DND-41 (cell line): Measurements from ENCODE around the gene RBFA.

Experiments
- ATAC-seq: fragments of 200-7000 bp; cut with Tn5 transposase; 3 replicates; pipeline ENCODE4 v1.9.1; 2021; ENCODE audit warnings: low read depth; ENCODE audit not compliant: insufficient read depth
- DNase-seq: peaks from one replicate; pipeline ENCODE4 v3.0.0-alpha.2; 2020
- H2AFZ ChIP-seq: 2 replicates; pipeline ENCODE4 v1.6.0; 2012; ENCODE audit warnings: low read depth, low read length
- H3K27ac ChIP-seq: 2 replicates; pipeline ENCODE4 v1.5.1; 2012; ENCODE audit warnings: low read length, inconsistent platforms
- H3K27me3 ChIP-seq: fragments of 200-600 bp; sonication (generic); 2 replicates; pipeline ENCODE4 v1.6.0; 2012; ENCODE audit warnings: low read length, mild to moderate bottlenecking, inconsistent platforms; ENCODE audit not compliant: insufficient read depth, poor library complexity
- H3K36me3 ChIP-seq: 2 replicates; pipeline ENCODE4 v1.5.1; 2012; ENCODE audit warnings: low read length, inconsistent platforms; ENCODE audit not compliant: insufficient read depth
- H3K4me1 ChIP-seq: 2 replicates; pipeline ENCODE4 v1.5.1; 2012; ENCODE audit warnings: mild to moderate bottlenecking, low read length; ENCODE audit not compliant: insufficient read depth
- H3K4me2 ChIP-seq: 2 replicates; pipeline ENCODE4 v1.6.0; 2012; ENCODE audit warnings: mild to moderate bottlenecking, moderate library complexity, low read length, inconsistent platforms; ENCODE audit not compliant: insufficient read depth
- H3K4me3 ChIP-seq, 2 experiments: fragments of 200-600 bp in 1 of 2; shearing (Covaris generic) in 1 of 2; 2 replicates each; pipeline ENCODE4 v1.5.1; 2012 to 2016; ENCODE audit warnings: inconsistent platforms in 2 of 2, low read length in 2 of 2, mild to moderate bottlenecking in 2 of 2, low read depth in 1 of 2, moderate library complexity in 1 of 2
- H3K79me2 ChIP-seq: 2 replicates; pipeline ENCODE4 v1.6.0; 2012; ENCODE audit warnings: low read length, inconsistent platforms; ENCODE audit not compliant: insufficient read depth
- H3K9ac ChIP-seq: 2 replicates; pipeline ENCODE4 v1.6.0; 2012; ENCODE audit warnings: low read depth, mild to moderate bottlenecking, inconsistent platforms, low read length, moderate library complexity
- H3K9me3 ChIP-seq: 2 replicates; pipeline ENCODE4 v1.5.1; 2012; ENCODE audit warnings: low read length, moderate library complexity, mild to moderate bottlenecking, inconsistent platforms; ENCODE audit not compliant: insufficient read depth, severe bottlenecking
- H4K20me1 ChIP-seq: 2 replicates; pipeline ENCODE4 v1.6.0; 2012; ENCODE audit warnings: low read length; ENCODE audit not compliant: insufficient read depth
- EZH2 ChIP-seq: IDR thresholded peaks from 3 replicates; pipeline ENCODE4 v1.6.1; 2012; ENCODE audit warnings: borderline replicate concordance, low read depth, mild to moderate bottlenecking, moderate library complexity, low read length, inconsistent platforms; ENCODE audit not compliant: severe bottlenecking
- TF ChIP-seq, protein P1 (sequence below): IDR thresholded peaks from 2 replicates; pipeline ENCODE4 v1.5.1; 2012; ENCODE audit warnings: borderline replicate concordance, low read length, moderate library complexity, mild to moderate bottlenecking; ENCODE audit not compliant: poor library complexity, severe bottlenecking; ENCODE audit errors: extremely low read depth

RBFA gene

DNA sequence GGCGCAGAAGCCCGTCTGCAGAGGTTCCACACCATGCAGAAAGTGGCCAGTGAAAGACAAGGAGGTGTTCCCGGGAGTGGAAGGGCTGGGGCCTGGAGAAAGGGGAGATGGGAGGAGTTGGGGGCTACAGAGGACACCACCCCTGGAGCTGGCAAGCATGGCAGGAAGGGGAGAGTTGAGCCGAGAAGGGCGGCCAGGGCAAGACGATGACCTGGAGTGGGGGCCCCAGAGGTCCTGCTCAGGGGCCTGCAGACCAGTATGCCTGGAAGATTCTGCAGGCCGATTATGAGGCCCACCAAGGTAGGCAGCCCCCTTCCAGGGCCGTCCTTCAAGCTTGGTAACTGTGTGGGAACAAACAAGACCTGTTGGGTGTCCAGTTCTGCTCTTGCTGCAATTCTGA is 33.1 kb downstream of the RBFA start:
- ATAC-seq (no peak), DNase-seq (no peak)
- H4K20me1 ChIP-seq = no peaks in the 10 kb centered on the region
- H3K9ac ChIP-seq = no peak overlapping the region
- no peaks in the 10 kb centered on the region for H3K4me1 ChIP-seq
- H3K27ac ChIP-seq = no peak overlapping the region
- H3K27me3 ChIP-seq = no peaks in the 10 kb centered on the region
- peaks cover 12% of the 10 kb centered on the region for H3K9me3 ChIP-seq
- no peak overlapping the region for H3K4me3 ChIP-seq
- TF ChIP-seq, protein P1, sequence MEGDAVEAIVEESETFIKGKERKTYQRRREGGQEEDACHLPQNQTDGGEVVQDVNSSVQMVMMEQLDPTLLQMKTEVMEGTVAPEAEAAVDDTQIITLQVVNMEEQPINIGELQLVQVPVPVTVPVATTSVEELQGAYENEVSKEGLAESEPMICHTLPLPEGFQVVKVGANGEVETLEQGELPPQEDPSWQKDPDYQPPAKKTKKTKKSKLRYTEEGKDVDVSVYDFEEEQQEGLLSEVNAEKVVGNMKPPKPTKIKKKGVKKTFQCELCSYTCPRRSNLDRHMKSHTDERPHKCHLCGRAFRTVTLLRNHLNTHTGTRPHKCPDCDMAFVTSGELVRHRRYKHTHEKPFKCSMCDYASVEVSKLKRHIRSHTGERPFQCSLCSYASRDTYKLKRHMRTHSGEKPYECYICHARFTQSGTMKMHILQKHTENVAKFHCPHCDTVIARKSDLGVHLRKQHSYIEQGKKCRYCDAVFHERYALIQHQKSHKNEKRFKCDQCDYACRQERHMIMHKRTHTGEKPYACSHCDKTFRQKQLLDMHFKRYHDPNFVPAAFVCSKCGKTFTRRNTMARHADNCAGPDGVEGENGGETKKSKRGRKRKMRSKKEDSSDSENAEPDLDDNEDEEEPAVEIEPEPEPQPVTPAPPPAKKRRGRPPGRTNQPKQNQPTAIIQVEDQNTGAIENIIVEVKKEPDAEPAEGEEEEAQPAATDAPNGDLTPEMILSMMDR = no peak
- no peaks in the 10 kb centered on the region for H3K36me3 ChIP-seq
- H2AFZ ChIP-seq = no peak overlapping the region
- no peak overlapping the region for H3K4me2 ChIP-seq
- H3K79me2 ChIP-seq = no peaks in the 10 kb centered on the region

DNA sequence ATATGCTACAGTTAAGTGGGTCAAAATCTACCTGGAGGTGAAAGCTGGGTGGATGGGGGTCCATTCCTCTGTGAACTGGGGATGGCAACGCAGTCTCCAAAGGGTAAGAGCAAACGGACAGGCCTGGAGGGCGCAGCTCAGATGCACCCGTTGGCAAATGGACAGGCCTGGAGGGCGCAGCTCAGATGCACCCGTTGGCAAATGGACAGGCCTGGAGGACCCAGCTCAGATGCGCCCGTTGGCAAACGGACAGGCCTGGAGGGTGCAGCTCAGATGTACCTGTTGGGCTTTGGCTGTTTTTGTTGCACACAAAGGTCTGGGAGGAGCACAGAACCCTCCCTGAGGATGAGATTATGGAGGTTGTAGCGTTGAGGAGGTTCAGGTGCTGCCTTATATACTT is 33.7 kb downstream of the RBFA start:
- Histone ChIP-seq H3K79me2 (no peaks in the 10 kb centered on the region), H3K4me1 (no peaks in the 10 kb centered on the region), H4K20me1 (no peaks in the 10 kb centered on the region), H3K4me3 (no peak overlapping the region), H3K9ac (no peak overlapping the region), H2AFZ (no peak overlapping the region), H3K36me3 (no peaks in the 10 kb centered on the region), H3K27me3 (no peaks in the 10 kb centered on the region), H3K9me3 (peaks cover 9% of the 10 kb centered on the region), H3K27ac (no peak overlapping the region), H3K4me2 (no peak overlapping the region)
- DNase-seq (no peak), ATAC-seq (no peak)
- no peak for TF ChIP-seq EZH2
- TF ChIP-seq, protein P1 = no peak

DNA sequence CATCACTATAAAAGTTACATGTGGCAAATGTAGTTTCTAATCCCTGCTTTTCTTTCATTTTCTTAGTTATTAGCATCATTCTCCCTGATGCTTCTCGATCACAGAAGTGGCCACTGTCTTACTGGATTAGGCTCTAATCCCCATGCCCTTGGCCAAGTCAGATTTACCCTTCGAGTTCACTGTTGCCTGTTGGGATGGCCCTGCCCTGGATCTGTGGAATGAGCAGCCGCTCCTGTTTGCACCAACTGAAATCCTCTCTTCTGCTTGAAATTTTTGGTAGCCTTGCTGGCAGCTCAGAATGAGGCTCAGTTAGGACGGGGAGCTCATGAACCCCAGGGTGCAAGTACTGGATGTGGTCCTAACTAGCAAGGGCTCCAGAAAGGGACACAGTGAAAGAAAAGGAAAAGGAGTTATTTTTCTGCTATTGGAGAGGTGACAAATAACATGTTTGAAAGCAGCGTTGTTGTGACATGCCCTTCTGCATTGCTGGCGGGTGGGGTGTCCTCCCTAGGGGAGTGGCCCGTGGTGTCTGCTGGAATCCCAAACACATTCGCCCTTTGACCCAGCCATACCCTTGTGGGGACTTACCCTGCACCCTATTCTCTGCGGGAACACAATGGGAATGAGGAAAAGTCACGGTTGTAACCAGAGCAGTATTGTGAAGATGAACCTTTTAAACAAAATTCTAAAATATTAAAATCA is 34.5 kb downstream of the RBFA start:
- Histone ChIP-seq H3K9me3 (peaks cover 7% of the 10 kb centered on the region), H3K36me3 (no peaks in the 10 kb centered on the region), H2AFZ (no peak overlapping the region), H3K79me2 (no peaks in the 10 kb centered on the region), H3K4me1 (no peaks in the 10 kb centered on the region), H3K27me3 (no peaks in the 10 kb centered on the region), H4K20me1 (no peaks in the 10 kb centered on the region), H3K4me3 (no peak overlapping the region), H3K4me2 (no peak overlapping the region), H3K27ac (no peak overlapping the region), H3K9ac (no peak overlapping the region)
- TF ChIP-seq EZH2 = no peak
- TF ChIP-seq, protein P1 = no peak
- no peak for ATAC-seq
- DNase-seq = no peak

DNA sequence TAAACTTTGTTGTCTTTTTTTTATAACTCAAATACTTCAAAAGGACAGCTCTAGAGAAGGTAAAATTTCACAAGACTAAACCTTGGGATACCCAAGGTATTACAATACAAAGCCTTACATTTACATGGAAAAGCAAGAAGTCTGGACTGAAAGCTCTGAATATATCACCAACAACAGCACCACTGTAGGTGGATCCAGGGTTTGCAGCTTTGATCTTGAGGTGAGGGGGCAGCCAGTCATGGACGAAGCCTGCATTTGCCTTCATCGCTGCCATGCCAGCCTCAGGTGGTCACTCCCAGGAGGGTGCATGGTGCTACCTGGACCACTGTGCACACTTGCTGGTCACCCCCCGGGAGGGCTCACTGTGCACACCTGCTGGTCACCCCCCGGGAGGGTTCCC is 36.6 kb downstream of the RBFA start:
- ATAC-seq = no peak
- TF ChIP-seq, protein P1 = no peak
- no peaks in the 10 kb centered on the region for H3K36me3 ChIP-seq

More for the DNA sequence above, 36.6 kb downstream of the RBFA start:
- no peaks in the 10 kb centered on the region for H3K79me2 ChIP-seq
- no peak for DNase-seq
- no peak overlapping the region for H3K4me2 ChIP-seq
- no peak overlapping the region for H3K27ac ChIP-seq
- H4K20me1 ChIP-seq = no peaks in the 10 kb centered on the region
- H3K27me3 ChIP-seq = no peaks in the 10 kb centered on the region
- no peak overlapping the region for H3K4me3 ChIP-seq
- no peak overlapping the region for H2AFZ ChIP-seq
- no peak overlapping the region for H3K9ac ChIP-seq
- no peaks in the 10 kb centered on the region for H3K4me1 ChIP-seq
- no peaks in the 10 kb centered on the region for H3K9me3 ChIP-seq
